Vagina (tissue), 2 donors: ENCODE results near the gene PAX8. TPM values are rescaled to one million over a fixed set of nuclear protein-coding genes. Genes with fewer than 3 reads are reported as not detected.
"Not testable (repeated sequence)": the region's sequence is repeated elsewhere in the genome, so short reads cannot be mapped to it uniquely, and the experiment has no call there.

Source experiments
- DNase-seq, 2 donors: peaks; one replicate each; pipeline ENCODE4 v3.0.0-alpha.2; 2017; ENCODE audit errors: extremely low spot score in 2 of 2
- H3K27ac ChIP-seq: fragments of 200-600 bp; sonication (generic); one replicate; pipeline ENCODE4 v1.5.1; 2019
- H3K27me3 ChIP-seq: fragments of 200-600 bp; sonication (generic); one replicate; pipeline ENCODE4 v1.5.1; 2019
- H3K36me3 ChIP-seq, 2 donors: fragments of 200-600 bp; sonication (generic); one replicate each; pipeline ENCODE4 v1.5.1; 2017 to 2019
- H3K4me1 ChIP-seq: fragments of 200-600 bp; sonication (generic); one replicate; pipeline ENCODE4 v1.5.1; 2019
- H3K4me3 ChIP-seq, 2 donors: fragments of 200-600 bp; sonication (generic); 1 replicate in 1 of 2; 2 replicates in 1 of 2; pipeline ENCODE4 v1.5.1; 2016 to 2019
- H3K9me3 ChIP-seq: fragments of 200-600 bp; sonication (generic); one replicate; pipeline ENCODE4 v1.5.1; 2019
- CTCF ChIP-seq, 3 experiments: fragments of 450-650 bp in 2 of 3; fragments of 200-600 bp in 1 of 3; sonication (generic) in 1 of 3; IDR thresholded peaks; one replicate each; pipeline ENCODE4 v1.5.1; 2017 to 2019; ENCODE audit warnings: antibody characterized with exemption in 3 of 3, mild to moderate bottlenecking in 2 of 3, moderate library complexity in 2 of 3
- POLR2A ChIP-seq, 2 donors: fragments of 450-650 bp; IDR thresholded peaks; one replicate each; pipeline ENCODE4 v1.6.1; 2017; ENCODE audit warnings: antibody characterized with exemption in 2 of 2, mild to moderate bottlenecking in 2 of 2, moderate library complexity in 2 of 2
- POLR2AphosphoS5 ChIP-seq, 2 donors: sonication (generic); formaldehyde crosslinking; IDR thresholded peaks; one replicate each; pipeline ENCODE4 v1.9.0; 2017; ENCODE audit warnings: antibody characterized with exemption in 2 of 2, mild to moderate bottlenecking in 2 of 2, low read depth in 1 of 2; ENCODE audit not compliant: insufficient read depth in 1 of 2
- intact Hi-C: fragments of 100-400 bp; cut with DNase I; formaldehyde crosslinking; loops from one replicate; pipeline ENCODE4 v1.15.1; 2023
- total RNA-seq: library from RNA; depleted of rRNA; stranded (reverse); fragments of >200 nt; gene quantifications from one replicate; pipeline ENCODE4 v1.2.3, GENCODE V29; 2016

PAX8 gene
- total RNA-seq, 1 donor from 2014 or later: 1.7 TPM

GRCh38 chr2:113305146-113305545, 26.4 kb upstream of the PAX8 start:
- Histone ChIP-seq H3K27ac (no peak overlapping the region), H3K27me3 (no peaks in the 10 kb centered on the region), H3K36me3 (no peaks in the 10 kb centered on the region), H3K4me1 (no peaks in the 10 kb centered on the region), H3K4me3 (no peak overlapping the region), H3K9me3 (no peaks in the 10 kb centered on the region)
- DNase-seq: no peak
- intact Hi-C loops: no loop called here
- TF ChIP-seq CTCF (IDR thresholded peaks at IDR 0.05) (no peak), POLR2A (IDR thresholded peaks at IDR 0.05) (no peak)

GRCh38 chr2:113304702-113305101, 26.0 kb upstream of the PAX8 start:
- intact Hi-C loops: no loop called here
- Histone ChIP-seq H3K36me3 (no peaks in the 10 kb centered on the region), H3K9me3 (no peaks in the 10 kb centered on the region), H3K4me1 (no peaks in the 10 kb centered on the region), H3K27ac (no peak overlapping the region), H3K27me3 (no peaks in the 10 kb centered on the region), H3K4me3 (no peak overlapping the region)
- TF ChIP-seq POLR2AphosphoS5 (IDR thresholded peaks at IDR 0.05; ENCODE audit: insufficient read depth in 1 of 2, low read depth in 1 of 2) (no peak), POLR2A (IDR thresholded peaks at IDR 0.05) (no peak), CTCF (IDR thresholded peaks at IDR 0.05) (no peak)
- no peak for DNase-seq

- H3K4me1 ChIP-seq, DNase-seq, intact Hi-C loops: not testable (repeated sequence)
These were observed 23.7 kb upstream of the PAX8 start for GRCh38 chr2:113302216-113302980.

GRCh38 chr2:113300281-113300680, 21.6 kb upstream of the PAX8 start:
- no peak for TF ChIP-seq POLR2AphosphoS5 (IDR thresholded peaks at IDR 0.05; ENCODE audit: insufficient read depth in 1 of 2, low read depth in 1 of 2)
- TF ChIP-seq CTCF (IDR thresholded peaks at IDR 0.05): no peak
- TF ChIP-seq POLR2A (IDR thresholded peaks at IDR 0.05): no peak
- Histone ChIP-seq H3K27me3 (no peaks in the 10 kb centered on the region), H3K27ac (no peak overlapping the region), H3K36me3 (no peaks in the 10 kb centered on the region), H3K4me3 (no peak overlapping the region), H3K9me3 (no peaks in the 10 kb centered on the region), H3K4me1 (no peaks in the 10 kb centered on the region)
- DNase-seq: no peak
- intact Hi-C loops: no loop called here

More at GRCh38 chr2:113302216-113302980, 23.7 kb upstream of the PAX8 start:
- H3K27me3 ChIP-seq, H3K36me3 ChIP-seq, H3K9me3 ChIP-seq, H3K4me3 ChIP-seq, H3K27ac ChIP-seq: not testable (repeated sequence)

- no peaks in the 10 kb centered on the region for H3K4me1 ChIP-seq
- intact Hi-C loops: no loop called here
- no peaks in the 10 kb centered on the region for H3K36me3 ChIP-seq
- H3K27me3 ChIP-seq: no peaks in the 10 kb centered on the region
- TF ChIP-seq POLR2AphosphoS5 (IDR thresholded peaks at IDR 0.05; ENCODE audit: insufficient read depth in 1 of 2, low read depth in 1 of 2): no peak
- no peak for TF ChIP-seq CTCF (IDR thresholded peaks at IDR 0.05)
- TF ChIP-seq POLR2A (IDR thresholded peaks at IDR 0.05): no peak
- no peak overlapping the region for H3K27ac ChIP-seq
- DNase-seq: no peak
- H3K4me3 ChIP-seq: no peak overlapping the region
- H3K9me3 ChIP-seq: no peaks in the 10 kb centered on the region
These were observed 19.5 kb upstream of the PAX8 start for GRCh38 chr2:113298176-113298575.

GRCh38 chr2:113297590-113297989, 18.9 kb upstream of the PAX8 start:
- H3K4me1 ChIP-seq, H3K9me3 ChIP-seq, intact Hi-C loops, DNase-seq, H3K4me3 ChIP-seq, H3K27ac ChIP-seq, H3K27me3 ChIP-seq, H3K36me3 ChIP-seq: not testable (repeated sequence)
